HCT116 (cell line): ENCODE data around the gene CIRBP. TPM values are rescaled to one million over a fixed set of nuclear protein-coding genes. Genes with fewer than 3 reads are reported as not detected.

ENCODE experiments used
- ATAC-seq: fragments of 200-7000 bp; cut with Tn5 transposase; 2 replicates; pipeline ENCODE4 v1.9.1; 2020; ENCODE audit warnings: mild to moderate bottlenecking, moderate library complexity
- BruUV-seq: library from RNA; stranded (reverse); fragments of 400-500 nt; replicated peaks from 2 replicates; lab custom pipeline; 2021; lab: Mats Ljungman, UMichigan
- CTCF ChIA-PET: fragments of 300-600 bp; sonication (Branson Sonifier 250); formaldehyde crosslinking; loops from one replicate; lab custom pipeline; 2021; ENCODE audit warnings: antibody characterized with exemption; lab: Charles Lee
- POLR2A ChIA-PET: fragments of 300-600, 350-600 bp; sonication (Branson Sonifier 250); formaldehyde crosslinking; loops from one replicate; lab custom pipeline; 2021; ENCODE audit warnings: antibody characterized with exemption; lab: Charles Lee
- RAD21 ChIA-PET, 2 experiments: fragments of 300-600 bp; sonication (Branson Sonifier 250); formaldehyde crosslinking; loops; one replicate each; lab custom pipeline; 2023; ENCODE audit warnings: low total read pairs in 2 of 2; ENCODE audit not compliant: uncharacterized antibody in 2 of 2, unreplicated experiment in 2 of 2, low non-redundant PET in 1 of 2; lab: Charles Lee
- DNase-seq: peaks from one replicate; pipeline ENCODE4 v3.0.0-alpha.2; 2010; ENCODE audit warnings: low read depth, low spot score
- H2AFZ ChIP-seq: fragments of 200-600 bp; shearing (Covaris generic), sonication (generic); 2 replicates; pipeline ENCODE4 v1.6.1; 2017; ENCODE audit warnings: low read depth, mixed run types, mixed read lengths, antibody characterized with exemption, low read length; ENCODE audit not compliant: poor library complexity, severe bottlenecking
- H3K27ac ChIP-seq: 2 replicates; pipeline ENCODE4 v1.5.1; 2012; ENCODE audit warnings: low read depth, low read length
- H3K27me3 ChIP-seq: fragments of 200-600 bp; sonication (generic); 2 replicates; pipeline ENCODE4 v1.6.1; 2016; ENCODE audit warnings: mixed run types, low read length, mixed read lengths; ENCODE audit not compliant: insufficient read depth
- H3K36me3 ChIP-seq, 2 experiments: fragments of 200-500 bp in 1 of 2; fragments of 200-600 bp in 1 of 2; sonication (Bioruptor generic) in 1 of 2; sonication (generic) in 1 of 2; 2 replicates each; pipeline versions ENCODE4 v1.5.1 to v1.6.1; 2014 to 2016; ENCODE audit warnings: low read length in 2 of 2, inconsistent platforms in 1 of 2, mixed read lengths in 1 of 2, mixed run types in 1 of 2; ENCODE audit not compliant: insufficient read depth in 2 of 2, control insufficient read depth in 1 of 2
- H3K4me1 ChIP-seq, 2 experiments: fragments of 200-600 bp in 1 of 2; sonication (generic) in 1 of 2; 2 replicates each; pipeline versions ENCODE4 v1.5.1 to v1.6.1; 2012 to 2017; ENCODE audit warnings: low read length in 2 of 2, inconsistent platforms in 1 of 2, mild to moderate bottlenecking in 1 of 2, mixed read lengths in 1 of 2, mixed run types in 1 of 2, moderate library complexity in 1 of 2; ENCODE audit not compliant: insufficient read depth in 2 of 2, control insufficient read depth in 1 of 2
- H3K4me2 ChIP-seq: fragments of 200-600 bp; sonication (generic); 2 replicates; pipeline ENCODE4 v1.6.1; 2017; ENCODE audit warnings: mixed run types, low read length, mixed read lengths
- H3K4me3 ChIP-seq, 2 experiments: fragments of 200-600 bp in 1 of 2; sonication (generic) in 1 of 2; replicated peaks in 1 of 2; 2 replicates each; pipeline ENCODE4 v1.5.1; 2011 to 2016; ENCODE audit warnings: low read length in 2 of 2, control low read depth in 1 of 2, low read depth in 1 of 2, mild to moderate bottlenecking in 1 of 2, mixed read lengths in 1 of 2, mixed run types in 1 of 2
- H3K79me2 ChIP-seq: fragments of 200-600 bp; sonication (generic); 2 replicates; pipeline ENCODE4 v1.6.1; 2017; ENCODE audit warnings: mild to moderate bottlenecking, mixed run types, low read length, moderate library complexity, mixed read lengths; ENCODE audit not compliant: insufficient read depth
- H3K9ac ChIP-seq: fragments of 200-600 bp; sonication (generic); 2 replicates; pipeline ENCODE4 v1.6.1; 2016; ENCODE audit warnings: low read length, mixed read lengths
- H3K9me2 ChIP-seq: fragments of 200-600 bp; sonication (generic), shearing (Covaris generic); 2 replicates; pipeline ENCODE4 v1.6.1; 2017; ENCODE audit warnings: mixed run types, mild to moderate bottlenecking, moderate library complexity; ENCODE audit not compliant: insufficient read depth
- H3K9me3 ChIP-seq, 2 experiments: fragments of 200-500 bp in 1 of 2; fragments of 200-600 bp in 1 of 2; sonication (Bioruptor generic) in 1 of 2; sonication (generic) in 1 of 2; 2 replicates each; pipeline ENCODE4 v1.6.1; 2014 to 2017; ENCODE audit warnings: low read length in 2 of 2, mixed read lengths in 2 of 2, inconsistent platforms in 1 of 2, low read depth in 1 of 2, mild to moderate bottlenecking in 1 of 2, mixed run types in 1 of 2, moderate library complexity in 1 of 2; ENCODE audit not compliant: control insufficient read depth in 1 of 2, insufficient read depth in 1 of 2
- H4K20me1 ChIP-seq: fragments of 200-600 bp; sonication (generic), shearing (Covaris generic); 2 replicates; pipeline ENCODE4 v1.6.1; 2017; ENCODE audit warnings: mixed run types, mild to moderate bottlenecking, moderate library complexity; ENCODE audit not compliant: insufficient read depth
- ATF3 ChIP-seq: IDR thresholded peaks from 2 replicates; pipeline ENCODE4 v1.6.1; 2012
- CBX3 ChIP-seq: IDR thresholded peaks from 2 replicates; pipeline ENCODE4 v1.6.1; 2012; ENCODE audit warnings: low read depth
- CEBPB ChIP-seq: IDR thresholded peaks from 2 replicates; pipeline ENCODE4 v1.6.1; 2012; ENCODE audit warnings: low read depth
- CTCF ChIP-seq, 3 experiments: fragments of 200-600 bp in 1 of 3; sonication (generic) in 1 of 3; IDR thresholded peaks in 2 of 3; conservative IDR thresholded peaks in 1 of 3; 2 replicates each; pipeline ENCODE4 v1.5.1; 2012 to 2017; ENCODE audit warnings: low read depth in 2 of 3, low read length in 2 of 3, antibody characterized with exemption in 1 of 3, borderline replicate concordance in 1 of 3, control low read depth in 1 of 3, mild to moderate bottlenecking in 1 of 3, mixed read lengths in 1 of 3, mixed run types in 1 of 3, moderate library complexity in 1 of 3; ENCODE audit not compliant: insufficient read depth in 1 of 3
- ELF1 ChIP-seq: IDR thresholded peaks from 2 replicates; pipeline ENCODE4 v1.6.1; 2012; ENCODE audit warnings: low read depth, borderline replicate concordance
- EZH2 ChIP-seq: fragments of 200-600 bp; sonication (generic); IDR thresholded peaks from 2 replicates; pipeline ENCODE4 v1.6.1; 2017; ENCODE audit warnings: antibody characterized with exemption, mixed run types
- EZH2phosphoT487 ChIP-seq: fragments of 200-600 bp; IDR thresholded peaks from 2 replicates; pipeline ENCODE4 v1.6.1; 2018; ENCODE audit warnings: antibody characterized with exemption, borderline replicate concordance
- FOSL1 ChIP-seq: IDR thresholded peaks from 2 replicates; pipeline ENCODE4 v1.6.1; 2012; ENCODE audit warnings: low read depth
- JUND ChIP-seq: IDR thresholded peaks from 2 replicates; pipeline ENCODE4 v1.6.1; 2012
- MAX ChIP-seq: IDR thresholded peaks from 2 replicates; pipeline ENCODE4 v1.6.1; 2012
- POLR2A ChIP-seq: IDR thresholded peaks from 2 replicates; pipeline ENCODE4 v1.7.0; 2011; ENCODE audit warnings: borderline replicate concordance; ENCODE audit not compliant: insufficient read depth, insufficient read length; ENCODE audit errors: extremely low read depth
- POLR2AphosphoS5 ChIP-seq: IDR thresholded peaks from 2 replicates; pipeline ENCODE4 v1.6.1; 2011; ENCODE audit warnings: mild to moderate bottlenecking, low read depth, low read length, moderate library complexity
- RAD21 ChIP-seq: IDR thresholded peaks from 2 replicates; pipeline ENCODE4 v1.6.1; 2012; ENCODE audit warnings: low read depth, mild to moderate bottlenecking
- REST ChIP-seq: IDR thresholded peaks from 2 replicates; pipeline ENCODE4 v1.6.1; 2012; ENCODE audit warnings: low read depth
- SIN3A ChIP-seq: IDR thresholded peaks from 2 replicates; pipeline ENCODE4 v1.6.1; 2012; ENCODE audit warnings: low read depth
- SP1 ChIP-seq: IDR thresholded peaks from 2 replicates; pipeline ENCODE4 v1.6.1; 2012; ENCODE audit warnings: low read depth
- SRF ChIP-seq: IDR thresholded peaks from 2 replicates; pipeline ENCODE4 v1.6.1; 2012; ENCODE audit warnings: low read depth
- YY1 ChIP-seq: IDR thresholded peaks from 2 replicates; pipeline ENCODE4 v1.6.1; 2011; ENCODE audit warnings: low read length, low read depth, moderate library complexity, mild to moderate bottlenecking; ENCODE audit not compliant: insufficient replicate concordance; ENCODE audit errors: extremely low read depth
- ZBTB33 ChIP-seq: IDR thresholded peaks from 2 replicates; pipeline ENCODE4 v1.6.1; 2011; ENCODE audit warnings: mild to moderate bottlenecking, low read length, moderate library complexity; ENCODE audit not compliant: insufficient replicate concordance; ENCODE audit errors: extremely low read depth
- ZFX ChIP-seq: fragments of 450-650 bp; IDR thresholded peaks from 2 replicates; pipeline ENCODE4 v1.6.1; 2017
- intact Hi-C: fragments of 100-400 bp; cut with micrococcal nuclease; formaldehyde crosslinking; loops from 2 replicates; pipeline ENCODE4 v1.10.0; 2022
- total RNA-seq: library from RNA; stranded (reverse); gene quantifications from one replicate; pipeline ENCODE4 v1.2.1, GENCODE V29; 2021; ENCODE audit not compliant: unreplicated experiment

Gene CIRBP
- total RNA-seq, 1 experiment from 2014 or later = 276 TPM

- H3K27ac ChIP-seq = no peak overlapping the region
- no peak for ATAC-seq
- no peaks in the 10 kb centered on the region for H3K79me2 ChIP-seq
Measured at GRCh38 chr19:1311543-1312091, 42.5 kb downstream of the CIRBP start.

More at GRCh38 chr19:1311543-1312091, 42.5 kb downstream of the CIRBP start:
- intact Hi-C loops = no loop called here
- no peaks in the 10 kb centered on the region for H4K20me1 ChIP-seq
- H3K9me3 ChIP-seq = no peaks in the 10 kb centered on the region
- no peak for DNase-seq
- ChIA-PET POLR2A (interaction anchor here (2.2 kb wide), 1 partner anchor 42 kb away, joined by 11 read pairs; the partner anchor contains the start of gene CIRBP), RAD21 (no interaction called here), CTCF (no interaction called here)
- no peak for TF ChIP-seq FOSL1
- no peak for TF ChIP-seq ELF1
- no peak for TF ChIP-seq EZH2phosphoT487
- no peak for TF ChIP-seq REST
- TF ChIP-seq CEBPB = no peak
- no peak for TF ChIP-seq MAX
- no peak for TF ChIP-seq JUND
- no peak for TF ChIP-seq YY1
- TF ChIP-seq POLR2AphosphoS5 = no peak
- no peak for TF ChIP-seq ZBTB33
- TF ChIP-seq CBX3 = no peak
- no peak for TF ChIP-seq POLR2A
- no peak for TF ChIP-seq CTCF (IDR thresholded peaks at IDR 0.05 in 2 of 3, conservative IDR thresholded peaks at IDR 0.05 in 1 of 3; ENCODE audit: borderline replicate concordance in 1 of 3, insufficient read depth in 1 of 3, low read depth in 2 of 3, low read length in 2 of 3)
- no peak for TF ChIP-seq EZH2
- no peak for TF ChIP-seq ATF3
- TF ChIP-seq SRF = no peak
- no peak for TF ChIP-seq ZFX
- TF ChIP-seq SP1 = no peak
- TF ChIP-seq SIN3A = no peak
- no peak for TF ChIP-seq RAD21
- BruUV-seq = no TSS peak
- H3K4me3 ChIP-seq = no peak overlapping the region
- no peak overlapping the region for H3K9ac ChIP-seq
- no peaks in the 10 kb centered on the region for H3K9me2 ChIP-seq
- H3K4me2 ChIP-seq = no peak overlapping the region
- no peaks in the 10 kb centered on the region for H3K36me3 ChIP-seq
- peaks cover 12 to 32% of the 10 kb centered on the region in 2 experiments for H3K4me1 ChIP-seq
- H2AFZ ChIP-seq = no peak overlapping the region
- H3K27me3 ChIP-seq = no peaks in the 10 kb centered on the region
